Stimulated activated CD4-positive, alpha-beta T cell treated with anti-CD3 and anti-CD28 coated beads, TNF-alpha, amount 100 ng/mL, for 4 hours (primary cell): ENCODE results near the gene FRAS1.
"Not testable (repeated sequence)": the region's sequence is repeated elsewhere in the genome, so short reads cannot be mapped to it uniquely, and the experiment has no call there.

Source experiments
- DNase-seq, 3 experiments: peaks; one replicate each; pipeline ENCODE4 v3.0.0-alpha.2; 2020; ENCODE audit warnings: low read depth in 3 of 3

FRAS1 gene

GRCh38 chr4:78100060-78100459, 42.9 kb downstream of the FRAS1 start:
- DNase-seq: no peak

GRCh38 chr4:78119698-78120097, 62.6 kb downstream of the FRAS1 start:
- no peak for DNase-seq

GRCh38 chr4:78120144-78120880, 63.2 kb downstream of the FRAS1 start:
- no peak for DNase-seq

GRCh38 chr4:78121338-78121904, 64.3 kb downstream of the FRAS1 start:
- DNase-seq: no peak

GRCh38 chr4:78125834-78126331, 68.8 kb downstream of the FRAS1 start:
- not testable (repeated sequence) for DNase-seq

GRCh38 chr4:78129383-78130108, 72.4 kb downstream of the FRAS1 start:
- DNase-seq: no peak

- no peak for DNase-seq
Observed at GRCh38 chr4:78131403-78131802, 74.3 kb downstream of the FRAS1 start.

GRCh38 chr4:78136109-78137081, 79.3 kb downstream of the FRAS1 start:
- DNase-seq: no peak

GRCh38 chr4:78137532-78137931, 80.4 kb downstream of the FRAS1 start:
- DNase-seq: no peak

GRCh38 chr4:78138252-78138651, 81.1 kb downstream of the FRAS1 start:
- no peak for DNase-seq

GRCh38 chr4:78143634-78144033, 86.5 kb downstream of the FRAS1 start:
- no peak for DNase-seq

- DNase-seq: no peak
Observed at GRCh38 chr4:78145008-78145407, 87.9 kb downstream of the FRAS1 start.

- no peak for DNase-seq
Observed at GRCh38 chr4:78145622-78146021, 88.5 kb downstream of the FRAS1 start.

- no peak for DNase-seq
Observed at GRCh38 chr4:78149751-78150542, 92.8 kb downstream of the FRAS1 start.

GRCh38 chr4:78150543-78150864, 93.4 kb downstream of the FRAS1 start:
- DNase-seq: no peak

GRCh38 chr4:78152795-78153194, 95.7 kb downstream of the FRAS1 start:
- no peak for DNase-seq

GRCh38 chr4:78154972-78155590, 98.0 kb downstream of the FRAS1 start:
- no peak for DNase-seq

- DNase-seq: no peak
Observed at GRCh38 chr4:78155616-78156105, 98.5 kb downstream of the FRAS1 start.

GRCh38 chr4:78156520-78156919, 99.4 kb downstream of the FRAS1 start:
- DNase-seq: no peak

GRCh38 chr4:78162342-78162741, 105.2 kb downstream of the FRAS1 start:
- no peak for DNase-seq
